ENCODE results near the gene PPARGC1A. TPM values are rescaled to one million over a fixed set of nuclear protein-coding genes. Genes with fewer than 3 reads are reported as not detected.

Gene PPARGC1A
- polyA plus RNA-seq, 3 donors = 24.0 to 28.2 (median 26.7) TPM

DNA sequence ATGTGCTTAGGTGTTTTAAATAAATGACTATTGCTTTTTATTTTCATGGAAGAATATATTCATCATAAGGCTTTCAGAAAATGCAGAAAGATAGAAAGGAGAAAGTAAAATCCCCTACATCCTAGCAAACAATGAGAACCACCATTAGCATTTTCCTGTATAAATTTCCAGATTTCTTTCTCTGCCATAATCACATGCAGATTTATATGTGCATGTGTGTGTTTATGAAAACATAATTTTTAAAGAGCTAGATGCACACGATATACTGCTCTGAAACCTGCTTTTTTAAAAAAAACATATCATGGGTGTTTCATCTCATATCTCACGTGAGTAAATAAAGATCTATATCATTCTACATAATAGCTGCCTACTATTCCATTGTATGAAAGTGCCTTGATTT lies 26.4 kb upstream of the PPARGC1A start:
- no peak for DNase-seq

DNA sequence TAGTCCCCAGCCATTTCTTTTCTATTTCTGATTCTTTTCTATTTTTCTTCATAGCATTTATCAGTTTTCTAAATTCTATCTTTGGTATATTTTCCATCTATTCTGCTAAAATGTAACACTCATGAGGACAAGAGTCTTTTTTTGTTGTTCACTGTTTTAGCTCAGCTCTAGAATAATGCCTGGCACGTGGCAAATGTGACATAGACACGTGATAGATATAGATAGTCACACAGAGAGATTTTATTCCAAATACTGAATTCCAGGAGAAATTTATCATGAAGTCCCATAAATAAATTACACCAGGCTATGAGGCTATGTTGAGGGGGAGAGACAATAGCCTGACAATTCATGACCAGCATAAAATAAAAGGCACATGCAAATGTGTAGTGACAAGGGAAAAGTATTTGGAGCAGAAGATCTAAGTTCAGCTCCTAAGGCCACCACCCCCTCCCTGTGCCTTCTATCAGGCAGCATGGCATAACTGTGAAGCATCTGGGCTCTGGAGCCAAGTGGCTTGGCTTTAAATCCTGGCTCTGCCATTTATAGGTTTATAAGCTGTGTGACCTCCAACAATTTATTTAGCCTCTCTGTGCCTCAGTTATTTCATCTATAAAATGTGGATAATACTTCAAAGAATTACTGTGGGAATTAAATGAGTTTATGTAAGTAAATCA lies 25.7 kb upstream of the PPARGC1A start:
- no peak for DNase-seq

DNA sequence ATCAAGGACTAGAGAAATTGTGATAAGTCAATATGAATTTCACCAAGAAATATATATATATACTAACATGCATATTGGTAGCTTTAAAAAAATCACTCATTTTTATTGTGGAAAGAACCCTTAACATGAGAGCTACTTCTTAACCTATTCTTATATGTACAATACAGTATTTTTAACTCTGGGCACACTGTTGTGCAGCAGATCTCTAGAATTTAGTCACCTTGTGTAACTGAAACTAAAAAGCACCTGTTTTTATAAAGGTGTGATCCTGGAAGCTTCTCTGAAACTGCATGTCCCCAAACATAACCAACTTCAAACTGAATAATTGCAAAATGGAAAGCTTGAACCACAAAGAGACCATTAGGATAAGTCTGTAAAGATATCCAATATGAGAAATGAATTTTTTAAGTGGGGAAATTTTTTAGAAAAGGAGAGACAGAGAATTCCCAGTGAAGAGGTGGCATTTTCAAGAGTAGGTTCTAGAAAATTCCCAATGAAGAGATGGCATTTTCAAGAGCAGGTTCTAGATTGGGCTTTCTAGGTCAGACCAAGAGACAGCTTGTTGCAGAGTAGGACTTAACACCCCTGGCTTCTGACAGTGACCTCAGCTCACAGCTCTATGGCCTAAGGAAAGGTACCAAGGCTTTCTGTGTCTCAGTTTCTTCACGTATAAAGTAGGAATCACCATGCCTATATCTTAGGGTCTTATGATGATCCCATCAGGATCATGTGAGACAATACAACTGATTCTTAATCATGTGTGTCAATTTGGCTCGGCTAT lies 22.0 kb upstream of the PPARGC1A start:
- no peak for DNase-seq

DNA sequence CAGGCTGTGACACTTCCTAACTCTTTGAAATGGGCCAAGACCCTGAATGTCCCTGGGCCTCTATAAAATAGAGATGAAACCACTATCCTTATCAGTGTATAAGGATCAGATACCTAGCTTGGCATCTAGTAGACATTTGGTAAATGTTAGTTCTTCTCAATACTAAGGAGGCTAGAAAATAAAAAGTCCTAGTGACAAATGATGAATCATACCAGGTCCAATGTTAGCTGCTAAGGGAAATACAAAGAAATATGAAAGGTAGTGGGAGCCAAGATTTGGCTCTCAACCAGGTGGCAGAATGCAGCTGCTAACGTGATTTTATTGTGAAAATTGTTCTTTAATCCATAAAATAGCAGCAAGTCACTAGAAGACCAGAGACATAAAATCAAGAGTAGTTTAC lies 19.8 kb upstream of the PPARGC1A start:
- DNase-seq = no peak

DNA sequence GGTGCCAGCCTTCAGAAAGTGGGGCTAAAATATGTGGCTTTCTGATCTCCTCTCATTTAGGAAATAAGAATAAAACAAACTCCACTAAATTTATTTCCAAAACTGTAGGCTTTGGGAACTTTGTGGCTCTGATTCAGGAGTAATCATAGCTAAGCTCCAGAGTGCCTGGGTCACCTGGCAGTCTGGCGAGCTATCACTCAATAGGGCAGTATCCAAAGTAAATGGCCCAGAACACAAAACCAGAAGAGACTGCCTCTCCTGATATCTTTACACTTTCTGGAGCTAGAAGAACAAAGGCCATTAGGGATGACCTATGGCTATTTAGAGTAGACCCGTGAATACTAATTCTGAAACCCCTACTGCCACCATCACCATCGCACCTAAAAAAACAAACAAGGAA lies 17.0 kb upstream of the PPARGC1A start:
- DNase-seq = no peak

DNA sequence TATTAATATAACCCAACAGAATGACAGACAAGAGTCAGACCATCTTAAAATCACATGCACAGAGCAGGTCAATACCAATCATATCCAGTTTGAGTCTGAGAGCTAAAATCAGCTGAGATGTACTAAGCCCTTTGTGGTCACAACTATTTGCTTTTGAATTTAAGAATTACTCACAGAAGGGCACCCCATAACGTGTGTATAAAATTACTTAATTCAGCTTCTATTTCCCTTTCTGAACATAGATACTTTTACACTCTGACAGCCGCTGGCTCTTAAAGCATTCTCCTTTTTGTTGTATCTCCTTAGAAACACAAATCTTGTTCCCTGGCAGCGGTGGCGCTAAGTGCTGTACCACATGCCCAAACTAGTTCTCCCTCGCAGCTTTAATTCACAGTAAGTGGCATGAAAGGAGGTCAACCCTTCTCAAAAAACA lies 14.8 kb upstream of the PPARGC1A start:
- no peak for DNase-seq

DNA sequence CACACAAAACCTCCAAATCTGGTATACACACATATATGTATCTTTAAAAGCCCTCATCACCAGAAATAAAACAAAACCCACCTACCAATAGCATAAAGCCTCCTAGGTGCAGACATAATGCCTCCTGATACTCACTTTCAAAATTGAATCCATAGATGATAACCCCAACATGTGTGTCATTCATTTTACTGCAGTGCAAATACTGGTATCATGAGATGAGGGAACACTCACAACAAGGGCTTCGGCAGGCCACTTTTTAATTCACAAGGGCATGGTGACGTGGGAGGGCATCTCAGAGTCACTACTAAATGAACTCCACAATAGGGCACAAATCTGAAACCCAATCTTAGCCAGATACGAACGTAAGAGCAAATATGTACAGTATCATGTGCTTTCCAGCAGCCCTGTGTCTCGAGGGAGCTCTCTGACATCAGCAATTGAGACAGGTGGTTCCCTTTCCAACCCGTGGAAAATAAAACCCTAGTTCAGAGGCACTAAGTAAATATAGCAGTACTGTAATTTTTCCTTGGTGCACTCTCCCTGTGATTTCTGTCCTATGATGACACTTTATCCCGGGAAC lies 14.1 kb upstream of the PPARGC1A start:
- no peak for DNase-seq

DNA sequence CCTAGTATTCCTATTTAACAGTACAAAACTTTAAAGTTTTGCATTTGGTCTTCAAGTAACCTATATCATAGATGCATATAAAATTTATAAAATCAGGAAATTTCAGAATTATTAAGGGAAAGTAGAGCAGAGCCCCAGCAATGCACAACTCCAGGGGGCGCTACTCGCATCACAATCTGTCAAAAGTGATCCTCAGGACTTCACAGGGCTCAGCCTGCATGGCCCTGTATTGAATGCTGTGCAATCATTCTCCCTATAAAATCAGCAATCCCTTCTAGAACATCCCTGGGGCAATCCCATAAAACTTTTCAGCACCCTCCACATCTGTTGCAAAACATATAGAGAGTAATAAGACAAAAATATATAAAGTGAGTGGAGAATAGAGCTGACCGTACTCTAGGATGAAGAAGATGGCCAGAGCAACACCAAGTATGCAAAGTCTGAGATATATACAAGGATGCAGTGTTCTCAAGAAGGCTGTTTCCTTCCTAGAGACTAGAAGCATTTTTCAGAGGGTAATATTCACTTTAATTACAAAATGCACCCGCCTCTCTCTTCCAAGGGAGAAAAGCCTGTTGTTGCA lies 12.5 kb upstream of the PPARGC1A start:
- no peak for DNase-seq

DNA sequence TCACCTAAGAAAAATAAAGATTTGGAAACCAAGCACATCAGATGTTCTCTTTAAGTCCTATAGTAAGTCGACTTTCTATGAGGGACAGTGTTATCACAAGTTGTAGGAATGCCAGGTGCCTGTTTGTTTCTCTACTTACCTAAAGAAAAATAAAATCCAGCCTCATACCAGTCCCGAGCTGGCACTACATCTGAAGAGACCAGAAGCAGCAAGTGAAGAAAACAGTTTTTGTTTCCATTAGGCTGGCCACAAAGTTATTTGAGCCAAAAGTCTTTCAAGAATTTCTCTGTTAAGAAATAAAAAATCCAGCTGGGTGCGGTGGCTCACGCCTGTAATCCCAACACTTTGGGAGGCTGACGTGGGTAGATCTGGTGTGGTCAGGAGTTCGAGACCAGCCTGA lies 10.8 kb upstream of the PPARGC1A start:
- DNase-seq = no peak

DNA sequence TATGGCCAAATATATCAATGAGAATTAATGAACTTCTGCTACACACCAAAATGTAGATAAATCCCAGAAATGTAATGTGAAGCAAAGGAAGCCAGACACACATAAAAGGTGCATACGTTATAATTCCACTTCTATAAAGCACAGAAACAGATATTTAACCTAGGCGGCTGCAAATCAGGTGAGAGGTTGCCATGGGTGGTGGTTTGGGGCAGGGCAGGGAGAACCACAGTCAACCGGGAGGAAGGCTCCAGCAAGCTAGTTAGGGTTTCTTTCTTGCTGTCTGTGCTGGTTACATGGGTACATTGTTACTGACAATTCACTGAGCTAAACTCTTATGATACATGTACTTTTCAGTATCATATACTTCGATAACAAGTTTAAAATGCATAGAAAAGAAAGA lies 9.7 kb upstream of the PPARGC1A start:
- DNase-seq = no peak

DNA sequence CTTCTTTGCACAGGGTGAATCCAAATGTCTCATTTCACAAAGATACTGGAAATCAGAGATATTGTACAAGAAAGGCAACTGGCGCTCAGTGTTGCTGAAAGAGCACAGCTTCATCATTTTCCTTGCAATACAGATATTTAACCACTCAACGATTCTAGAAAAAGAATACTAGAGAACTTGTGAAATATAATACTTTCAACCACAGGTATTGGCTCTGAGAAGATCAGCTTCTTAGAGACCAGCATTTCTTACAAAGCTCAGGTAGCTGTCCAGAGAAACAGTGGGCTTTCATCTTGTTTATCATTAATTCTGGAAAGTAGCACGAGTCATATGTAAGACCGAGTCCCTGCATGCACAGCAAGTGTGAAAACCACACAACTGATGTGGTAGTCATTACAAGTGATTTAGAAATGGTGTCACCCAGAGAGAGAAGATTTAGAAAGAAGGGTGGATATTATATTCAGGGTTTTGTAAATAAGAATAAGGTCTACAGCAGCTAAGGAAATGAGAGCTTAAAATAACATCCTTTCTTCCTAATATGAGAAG lies 7.8 kb upstream of the PPARGC1A start:
- no peak for DNase-seq

DNA sequence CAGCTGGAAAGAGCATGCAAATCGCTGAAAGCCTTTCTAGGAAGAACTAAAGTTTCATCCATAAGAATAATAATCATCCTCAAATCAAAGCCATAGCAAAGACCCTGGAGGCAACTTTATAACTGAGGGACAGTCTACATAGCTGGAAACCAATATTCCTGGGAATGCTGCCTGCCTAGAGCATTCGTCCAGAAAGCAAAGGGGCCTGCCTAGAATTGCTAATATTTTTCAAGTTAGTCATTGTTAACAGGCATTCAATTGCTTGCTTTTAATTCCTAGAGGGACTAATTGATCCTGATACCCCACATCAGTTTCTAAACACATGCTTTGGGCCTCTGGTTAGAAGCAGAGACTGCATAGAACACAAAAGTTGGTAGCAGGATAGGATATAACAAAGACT lies 4.2 kb upstream of the PPARGC1A start:
- no peak for DNase-seq

DNA sequence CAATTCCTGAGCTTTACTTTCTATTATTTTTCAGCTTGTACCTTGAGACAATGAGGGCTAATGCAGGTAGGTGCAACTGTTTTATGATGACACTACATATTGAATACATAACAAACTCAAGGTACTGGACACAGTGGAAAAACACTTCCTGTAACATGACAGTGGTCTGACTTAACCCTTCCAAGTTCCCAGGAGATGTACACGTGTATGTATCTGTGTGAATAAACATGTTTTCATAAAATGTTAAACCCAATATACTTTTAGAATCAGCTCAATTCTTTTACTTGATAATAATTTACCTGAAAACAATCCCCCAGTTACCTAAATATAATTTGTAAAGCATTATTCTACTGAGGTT lies 1.2 kb upstream of the PPARGC1A start:
- DNase-seq = no peak

DNA sequence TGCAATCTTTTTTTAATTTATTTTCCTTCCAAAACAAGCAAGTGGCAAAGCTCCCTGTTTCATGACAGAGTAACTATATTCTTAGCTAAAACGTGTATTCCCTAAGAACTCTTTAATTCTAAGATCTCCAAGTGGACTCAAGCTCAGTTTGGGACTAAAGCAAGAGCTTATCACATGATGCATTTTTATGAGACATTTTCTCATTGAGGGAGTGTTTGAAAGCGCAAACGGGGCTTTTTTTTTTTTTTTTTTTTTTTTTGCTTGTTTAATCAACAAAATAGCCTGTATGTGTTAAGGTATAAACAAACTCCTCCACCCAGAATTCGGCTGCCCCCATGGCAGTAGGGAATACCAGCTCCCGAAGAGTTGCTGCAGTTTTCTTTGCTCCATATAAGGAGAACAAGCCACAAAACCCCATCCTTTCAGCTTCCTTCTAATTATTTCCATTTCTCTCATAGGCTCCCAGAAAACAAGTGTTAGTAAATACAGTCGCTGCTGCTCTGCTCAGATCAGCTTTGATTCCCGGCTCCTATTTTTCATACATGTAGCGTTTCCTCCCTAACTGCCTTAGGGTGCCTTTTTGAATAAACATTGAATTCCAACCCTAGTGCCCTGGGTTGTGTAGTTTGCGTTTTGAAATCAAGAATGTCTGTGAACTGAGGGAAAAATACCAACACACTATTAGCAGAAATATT lies 669 bp upstream of the PPARGC1A start:
- no peak for DNase-seq

DNA sequence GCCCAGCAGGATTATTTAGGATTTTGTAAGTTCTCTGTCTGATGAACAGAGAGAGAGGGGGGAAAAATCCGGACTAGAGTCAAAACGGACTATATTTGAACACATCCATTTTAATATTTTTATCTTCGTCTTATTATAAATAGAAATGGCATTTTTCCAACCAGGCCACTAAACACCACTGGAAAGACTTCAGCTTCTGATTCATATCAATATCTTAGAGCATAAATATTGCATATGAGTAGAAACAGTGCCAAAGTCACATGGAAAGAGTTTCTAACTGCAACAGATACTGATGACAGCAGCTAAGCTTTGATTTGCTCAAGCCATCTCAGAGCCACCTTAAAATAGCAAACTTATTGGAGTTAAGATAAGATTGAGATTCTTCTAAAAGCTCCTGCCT lies 456 bp downstream of the PPARGC1A start:
- DNase-seq = no peak

DNA sequence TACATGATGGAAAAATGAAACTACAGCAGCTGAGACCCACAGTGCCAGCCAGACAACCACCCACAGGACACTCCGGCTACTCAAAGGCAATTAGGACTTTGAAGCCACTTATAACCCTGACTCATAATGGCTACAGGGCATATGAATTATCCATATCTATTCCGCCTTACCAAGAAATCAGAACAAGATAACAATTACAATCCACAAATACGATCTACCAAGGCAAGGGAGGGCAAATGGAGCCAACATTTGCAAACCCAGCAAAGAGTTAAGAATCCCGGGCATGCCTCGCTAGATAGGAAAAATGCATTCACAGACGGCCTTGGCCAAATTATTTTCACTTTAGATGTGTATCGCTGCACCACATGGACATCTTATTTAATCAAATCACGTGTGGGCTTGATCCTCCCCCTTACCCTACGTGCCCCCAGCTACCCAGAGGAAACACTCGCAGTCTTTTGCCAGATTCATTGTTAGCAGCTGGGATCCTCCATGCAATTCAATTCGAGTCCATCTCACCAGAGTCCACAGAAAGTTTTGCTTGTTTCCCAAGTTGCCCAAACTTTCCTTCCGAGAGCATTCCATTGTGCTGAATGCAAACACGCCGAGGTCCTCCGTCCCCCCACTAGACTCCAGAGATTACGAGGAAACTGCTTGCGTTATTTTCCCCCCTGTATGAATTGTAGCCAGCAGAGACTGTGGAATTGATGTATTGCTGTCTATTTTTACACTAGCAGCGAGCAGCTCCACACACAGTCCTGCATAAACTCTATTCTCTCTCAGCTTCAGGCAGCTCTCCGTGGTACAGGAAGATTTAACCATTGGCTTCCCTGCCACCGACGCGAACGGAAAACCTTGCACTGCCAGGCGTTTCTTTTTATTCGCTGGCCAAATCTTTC lies 1.2 kb downstream of the PPARGC1A start:
- peak; percentile 38 for DNase-seq

DNA sequence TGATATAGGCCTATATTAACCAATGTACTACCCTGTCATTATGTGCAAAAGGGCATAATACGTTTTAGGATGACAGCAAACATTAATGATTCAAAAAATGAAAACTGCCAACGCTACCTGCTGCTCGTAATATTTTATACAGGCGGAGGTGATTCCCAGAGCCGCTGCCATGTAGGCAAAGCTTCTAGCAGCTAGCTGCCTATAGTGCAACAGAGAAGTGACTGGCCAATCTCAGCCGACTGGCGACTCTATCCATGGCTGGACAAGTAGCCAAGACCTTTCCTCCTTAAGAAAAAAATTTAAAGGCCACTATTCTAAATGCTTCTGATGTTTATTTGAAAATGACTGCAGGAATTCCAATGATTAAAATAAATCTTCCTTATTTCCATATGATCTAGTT lies 1.9 kb downstream of the PPARGC1A start:
- DNase-seq = no peak

DNA sequence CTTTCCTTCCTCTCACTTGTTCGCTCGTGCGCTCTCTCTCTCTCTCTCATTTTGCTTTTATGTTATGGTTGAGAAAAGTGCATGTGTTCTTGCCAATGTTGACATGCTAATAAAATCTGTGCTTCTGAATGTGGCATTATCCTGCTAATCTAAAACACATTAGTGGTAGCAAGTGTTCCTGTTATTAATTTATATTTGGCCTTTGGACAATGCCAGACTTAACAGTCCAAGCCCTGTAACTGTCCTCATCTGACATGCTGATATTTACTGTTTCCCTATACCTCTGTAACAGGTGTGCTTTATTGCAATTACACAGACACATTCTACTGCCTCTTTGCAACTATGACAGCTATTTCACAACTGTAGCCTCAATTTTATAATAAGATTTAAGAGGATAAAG lies 2.7 kb downstream of the PPARGC1A start:
- DNase-seq = no peak

DNA sequence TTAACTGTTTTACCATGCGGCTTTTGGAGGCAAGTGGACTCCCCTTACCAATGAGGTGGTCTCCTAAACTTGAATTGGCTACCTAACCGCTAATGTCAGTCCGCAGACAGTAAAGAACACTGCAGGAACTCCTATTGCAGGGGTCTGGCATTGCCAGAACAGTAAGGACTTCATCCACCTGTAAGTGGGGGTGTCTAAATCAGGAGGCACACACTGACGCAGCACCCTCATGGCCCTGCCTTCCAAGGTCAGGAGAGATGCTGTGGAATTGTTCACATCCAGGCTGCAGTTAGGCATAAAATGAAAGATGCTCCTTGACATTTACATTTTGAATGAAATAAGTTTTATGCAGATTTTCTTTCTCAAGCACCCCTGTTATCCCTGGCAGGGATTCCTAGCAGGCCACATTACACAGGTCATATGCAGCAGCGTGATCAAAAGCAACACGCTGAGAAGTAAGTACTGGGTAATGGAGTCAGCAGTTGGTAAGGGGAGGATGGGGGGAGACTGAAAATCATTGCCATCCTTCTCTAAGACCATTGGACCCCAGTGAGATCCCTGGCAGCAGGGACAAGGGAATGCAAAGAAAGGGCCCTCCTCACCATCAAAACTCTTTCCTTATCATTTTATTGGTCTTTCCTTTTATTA lies 3.8 kb downstream of the PPARGC1A start:
- DNase-seq = no peak

DNA sequence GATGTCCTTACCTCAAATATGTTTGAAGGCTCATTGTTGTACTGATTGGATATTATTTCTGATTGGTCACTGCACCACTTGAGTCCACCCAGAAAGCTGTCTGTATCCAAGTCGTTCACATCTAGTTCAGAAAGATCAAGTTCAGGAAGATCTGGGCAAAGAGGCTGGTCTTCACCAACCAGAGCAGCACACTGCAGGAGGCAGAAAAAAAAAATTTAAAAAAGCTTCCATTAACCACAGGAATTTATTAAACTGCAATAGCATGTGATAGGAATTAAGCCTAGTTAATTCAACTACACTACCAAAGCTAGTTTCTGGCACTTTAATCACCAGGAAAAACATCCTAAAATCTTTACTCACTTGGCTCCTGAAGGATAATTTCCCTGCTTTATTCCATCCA lies 5.1 kb downstream of the PPARGC1A start:
- DNase-seq = no peak

DNA sequence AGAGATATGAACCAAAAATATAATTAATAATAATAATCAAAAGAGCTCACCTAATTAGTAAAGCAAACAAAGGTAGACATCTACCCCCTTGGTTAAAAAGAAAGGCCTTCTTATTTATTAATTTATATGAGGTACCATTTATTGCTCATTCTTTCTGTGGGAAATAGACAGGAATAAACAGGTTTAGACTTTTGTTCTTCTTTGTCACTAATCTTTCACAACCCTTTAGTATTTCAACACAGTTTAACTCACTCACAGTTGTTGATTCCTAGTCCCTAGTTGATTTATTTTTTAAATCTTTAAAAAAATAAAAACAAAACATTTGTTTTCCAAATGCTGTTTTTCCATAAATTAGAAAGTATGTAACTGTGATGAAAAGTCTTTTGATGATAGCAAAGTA lies 5.6 kb downstream of the PPARGC1A start:
- no peak for DNase-seq
